Stromal cell of bone marrow (primary cell): ENCODE measurements around the gene OR2G3.

Source experiments
- DNase-seq: peaks from one replicate; pipeline ENCODE4 v3.0.0-alpha.2; 2012; ENCODE audit warnings: low read depth

OR2G3 gene

GRCh38 chr1:247605286-247605685 is at the start of gene OR2G3:
TSS of gene OR2G3 (plus strand) at chr1:247605586. CDS start at chr1:247605586, 0 bp downstream.
- DNase-seq = no peak

GRCh38 chr1:247557926-247558674 is 47.3 kb upstream of the OR2G3 start:
- no peak for DNase-seq

DNA sequence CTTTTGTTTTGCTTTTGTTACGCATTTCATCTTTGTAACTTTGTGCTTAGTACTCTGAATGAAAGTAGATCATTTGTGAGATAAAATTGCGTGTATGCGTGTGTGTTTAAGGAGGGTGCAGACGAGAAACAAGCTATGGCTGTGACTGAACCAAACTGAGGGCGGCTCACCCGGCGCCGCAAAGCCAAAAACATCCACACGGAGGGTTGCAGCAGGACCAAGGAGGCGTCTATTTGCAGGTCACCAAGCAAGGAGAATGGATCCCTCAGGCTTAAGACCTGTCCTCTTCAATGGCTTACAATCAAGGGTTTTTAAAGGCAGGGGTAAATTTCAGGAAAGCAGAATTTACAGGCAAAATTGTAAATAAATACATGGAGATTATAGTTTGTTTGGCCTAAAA is 43.7 kb upstream of the OR2G3 start:
- no peak for DNase-seq

GRCh38 chr1:247562198-247562597 is 43.2 kb upstream of the OR2G3 start:
- no peak for DNase-seq

DNA sequence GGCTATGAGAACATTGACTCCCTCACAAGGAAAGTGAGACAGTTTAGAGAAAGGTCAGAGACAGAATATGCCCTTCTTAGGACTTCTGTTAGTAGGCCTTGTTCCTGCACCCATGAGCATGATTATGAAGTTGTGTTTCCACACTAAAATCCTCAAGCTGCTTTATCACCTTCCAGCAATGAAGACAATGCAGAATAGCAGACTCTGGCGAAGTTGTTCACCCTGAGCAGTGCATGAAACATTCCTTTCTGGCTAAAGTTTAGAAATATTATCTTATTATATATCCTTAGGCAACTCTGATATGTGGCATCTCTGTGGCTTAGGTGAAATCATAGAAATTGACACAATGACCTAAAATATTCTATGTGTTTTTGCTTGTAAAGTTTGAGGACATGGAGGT is 31.1 kb upstream of the OR2G3 start:
- no peak for DNase-seq

DNA sequence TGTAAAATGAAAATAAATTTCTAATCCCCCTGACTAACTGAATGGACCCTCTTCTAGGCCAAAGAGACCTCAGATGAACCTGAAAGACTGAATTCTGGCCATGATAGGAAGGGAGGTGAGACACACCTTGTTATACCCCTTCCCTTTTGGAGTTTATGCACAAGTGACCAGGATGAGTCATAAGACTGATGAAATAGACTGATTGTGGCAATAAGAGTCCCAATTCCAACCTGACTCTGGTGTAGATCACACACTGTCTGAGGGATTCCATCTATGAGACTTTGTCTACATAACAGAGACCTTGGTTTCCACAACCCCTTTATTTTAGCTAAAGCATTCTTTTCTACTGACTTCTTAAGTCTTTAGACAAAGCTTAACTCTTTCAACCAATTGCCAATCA is 30.7 kb upstream of the OR2G3 start:
- DNase-seq = no peak

DNA sequence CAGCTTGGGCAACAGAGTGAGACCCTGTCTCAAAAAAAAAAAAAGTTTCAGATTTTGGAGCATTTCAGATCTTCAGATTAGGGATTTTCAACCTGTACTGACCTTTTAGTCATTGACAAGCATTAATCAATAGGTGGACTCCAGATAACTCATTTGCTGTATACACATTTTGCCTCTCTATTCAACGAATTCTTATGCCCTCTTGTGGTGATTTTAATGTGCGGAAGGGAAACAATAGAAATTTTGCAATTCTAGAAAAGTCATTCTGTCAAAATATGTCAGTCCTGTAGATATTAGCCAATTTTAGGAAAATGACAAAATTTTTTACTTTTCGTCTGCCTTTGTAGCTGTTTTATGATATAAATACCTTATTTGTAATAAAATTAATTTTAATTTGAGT is 28.9 kb upstream of the OR2G3 start:
- DNase-seq = no peak

- DNase-seq = no peak
Observed at GRCh38 chr1:247578946-247579460, 26.4 kb upstream of the OR2G3 start.

- DNase-seq = no peak
Observed at GRCh38 chr1:247588060-247588459, 17.3 kb upstream of the OR2G3 start, which contains the start of gene OR2G2. TSS of gene OR2G2 (plus strand) at chr1:247588360. CDS start at chr1:247588360, 0 bp downstream.

GRCh38 chr1:247613405-247613804 is 8.0 kb downstream of the OR2G3 start:
- DNase-seq = no peak

- no peak for DNase-seq
Observed at GRCh38 chr1:247614625-247615024, 9.2 kb downstream of the OR2G3 start.

- DNase-seq = no peak
Observed at GRCh38 chr1:247627951-247628350, 22.6 kb downstream of the OR2G3 start.

- no peak for DNase-seq
Observed at GRCh38 chr1:247638011-247638410, 32.6 kb downstream of the OR2G3 start.

DNA sequence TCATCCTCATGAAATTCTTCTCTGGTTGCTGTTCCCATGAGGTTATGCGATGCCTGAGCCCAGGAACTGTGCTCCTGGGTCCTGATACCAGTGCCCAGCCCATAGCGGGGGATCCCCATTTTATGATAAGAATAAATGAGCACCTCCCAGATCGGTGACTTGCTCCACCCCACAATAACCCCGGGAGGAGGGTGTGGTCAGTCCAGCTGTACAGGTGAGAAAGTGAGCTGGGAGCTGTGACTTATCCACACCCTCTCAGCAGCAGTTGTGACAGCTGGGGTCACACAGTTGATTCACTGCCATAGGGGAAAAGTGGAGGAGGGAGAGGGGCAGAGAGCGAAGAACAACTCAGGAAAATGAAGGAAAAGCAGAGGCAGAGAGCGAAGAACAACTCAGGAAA is 33.4 kb downstream of the OR2G3 start:
- DNase-seq = no peak

GRCh38 chr1:247639381-247639981 is 34.1 kb downstream of the OR2G3 start:
- peak; percentile 27 for DNase-seq

DNA sequence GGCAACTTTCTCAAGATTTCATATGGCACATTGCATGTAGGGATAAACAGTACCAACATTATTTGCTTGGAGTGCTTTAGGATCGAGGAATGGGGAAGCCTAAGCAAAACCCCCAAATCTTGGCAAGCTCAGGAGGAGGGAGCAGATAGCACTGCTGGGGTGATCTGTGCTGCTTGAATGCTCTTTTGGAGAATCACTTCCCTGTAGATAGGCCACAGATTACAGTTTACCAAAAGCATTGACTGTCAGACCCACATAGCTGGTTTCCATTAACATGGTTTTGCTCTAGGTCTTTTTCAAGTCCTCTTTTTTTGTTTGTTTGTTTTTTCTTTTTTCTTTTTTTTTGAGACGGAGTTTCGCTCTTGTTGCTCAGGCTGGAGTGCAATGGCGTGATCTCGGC is 37.4 kb downstream of the OR2G3 start:
- DNase-seq = no peak

DNA sequence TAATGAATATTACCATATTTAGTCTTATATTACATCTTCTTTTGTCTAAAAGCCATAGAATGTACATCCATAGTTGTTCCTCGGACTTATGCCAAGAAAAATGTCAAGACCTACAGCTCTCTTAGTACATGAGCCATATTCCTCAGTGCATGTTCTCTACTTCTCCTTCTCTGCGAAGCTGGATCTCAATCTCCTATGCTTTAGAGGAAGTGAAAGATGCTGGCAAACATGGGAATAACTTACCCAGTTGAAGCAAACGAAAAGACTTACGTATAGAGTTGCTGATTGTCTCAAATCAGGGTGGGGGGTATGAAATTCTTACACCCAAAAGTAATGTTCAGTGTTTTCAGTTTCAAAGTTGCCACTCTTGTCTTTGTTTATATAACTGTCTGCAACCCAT is 41.5 kb downstream of the OR2G3 start:
- DNase-seq = no peak

DNA sequence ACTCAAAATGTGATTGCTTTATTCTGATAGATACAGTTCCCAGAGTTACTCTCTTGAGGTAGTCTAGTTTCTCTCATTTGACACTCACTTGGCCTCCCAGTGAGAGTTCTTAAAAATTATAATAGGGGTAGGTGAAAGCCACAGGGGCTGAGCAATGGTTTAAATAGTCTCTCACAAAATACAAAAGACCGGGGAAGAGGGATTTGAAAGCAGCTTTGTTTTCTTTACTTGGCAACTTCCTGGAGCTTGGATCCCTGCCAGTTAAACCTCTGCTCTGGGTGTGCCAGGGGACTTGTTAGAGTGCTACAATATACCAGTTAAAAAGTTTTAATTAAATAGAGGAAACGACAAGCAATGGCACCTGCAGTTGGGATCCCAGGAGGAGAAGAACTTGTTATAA is 42.5 kb downstream of the OR2G3 start:
- DNase-seq = no peak

- no peak for DNase-seq
Observed at GRCh38 chr1:247653040-247653439, 47.7 kb downstream of the OR2G3 start.
